ENCODE results near the gene NFIB. TPM values are rescaled to one million over a fixed set of nuclear protein-coding genes. Genes with fewer than 3 reads are reported as not detected.

Gene NFIB
- total RNA-seq, 2 donors from 2014 or later, result 74.4 to 80.1 TPM

- peaks cover 0 to 37% of the 10 kb centered on the region in 2 donors for H3K4me1 ChIP-seq
- no peaks in the 10 kb centered on the region for H3K9me3 ChIP-seq
- DNase-seq (ENCODE audit: low spot score), result no peak
- H3K27ac ChIP-seq, result no peak overlapping the region
- no peaks in the 10 kb centered on the region for H3K27me3 ChIP-seq
- peaks cover 1% of the 10 kb centered on the region for H3K36me3 ChIP-seq
- no peak for TF ChIP-seq CTCF (IDR thresholded peaks at IDR 0.05)
- no peak overlapping the region for H3K4me3 ChIP-seq
Measured at GRCh38 chr9:14151451-14151850, 162.5 kb downstream of the NFIB start.

GRCh38 chr9:14148501-14149103 lies 165.3 kb downstream of the NFIB start:
- no peak for TF ChIP-seq CTCF (IDR thresholded peaks at IDR 0.05)
- Histone ChIP-seq H3K36me3 (peaks cover 20% of the 10 kb centered on the region), H3K4me3 (no peak overlapping the region), H3K27me3 (no peaks in the 10 kb centered on the region), H3K4me1 (peaks cover 0 to 24% of the 10 kb centered on the region in 2 donors), H3K27ac (no peak overlapping the region), H3K9me3 (no peaks in the 10 kb centered on the region)
- no peak for DNase-seq (ENCODE audit: low spot score)

- no peak for DNase-seq (ENCODE audit: low spot score)
- H3K27ac ChIP-seq, result no peak overlapping the region
- peaks cover 20% of the 10 kb centered on the region for H3K36me3 ChIP-seq
- H3K4me3 ChIP-seq, result no peak overlapping the region
- H3K4me1 ChIP-seq, result peaks cover 0 to 15% of the 10 kb centered on the region in 2 donors
- TF ChIP-seq CTCF (IDR thresholded peaks at IDR 0.05), result no peak
- no peaks in the 10 kb centered on the region for H3K9me3 ChIP-seq
- no peaks in the 10 kb centered on the region for H3K27me3 ChIP-seq
Measured at GRCh38 chr9:14147738-14148137, 166.2 kb downstream of the NFIB start.

GRCh38 chr9:14146201-14146874 lies 167.6 kb downstream of the NFIB start:
- Histone ChIP-seq H3K4me3 (no peak overlapping the region), H3K27ac (no peak overlapping the region), H3K4me1 (peaks cover 0 to 7% of the 10 kb centered on the region in 2 donors), H3K27me3 (no peaks in the 10 kb centered on the region), H3K36me3 (peaks cover 20% of the 10 kb centered on the region), H3K9me3 (no peaks in the 10 kb centered on the region)
- no peak for TF ChIP-seq CTCF (IDR thresholded peaks at IDR 0.05)
- DNase-seq (ENCODE audit: low spot score), result no peak

- no peak for TF ChIP-seq CTCF (IDR thresholded peaks at IDR 0.05)
- no peak overlapping the region for H3K27ac ChIP-seq
- no peaks in the 10 kb centered on the region for H3K4me1 ChIP-seq
- no peaks in the 10 kb centered on the region for H3K9me3 ChIP-seq
- no peak overlapping the region for H3K4me3 ChIP-seq
- H3K27me3 ChIP-seq, result no peaks in the 10 kb centered on the region
- H3K36me3 ChIP-seq, result peaks cover 20% of the 10 kb centered on the region
- DNase-seq (ENCODE audit: low spot score), result no peak
Measured at GRCh38 chr9:14144215-14144614, 169.7 kb downstream of the NFIB start.
